PC-9 (cell line): Measurements from ENCODE around the gene WNK2. TPM values are rescaled to one million over a fixed set of nuclear protein-coding genes. Genes with fewer than 3 reads are reported as not detected.

Experiments used
- BruUV-seq: library from RNA; stranded (reverse); fragments of 400-500 nt; replicated peaks from 2 replicates; lab custom pipeline; 2021; lab: Mats Ljungman, UMichigan
- CTCF ChIA-PET: fragments of 300-600 bp; sonication (Branson Sonifier 250); formaldehyde crosslinking; loops from one replicate; lab custom pipeline; 2022; ENCODE audit warnings: antibody characterized with exemption; lab: Charles Lee
- POLR2A ChIA-PET: fragments of 300-600 bp; sonication (Branson Sonifier 250); formaldehyde crosslinking; loops from one replicate; lab custom pipeline; 2022; ENCODE audit warnings: antibody characterized with exemption; ENCODE audit not compliant: unreplicated experiment; lab: Charles Lee
- DNase-seq, 2 experiments: peaks; one replicate each; pipeline versions ENCODE4 v3.0.0 to v3.0.0-alpha.2; 2015 to 2022; ENCODE audit warnings: mixed read lengths in 1 of 2
- H2AFZ ChIP-seq: fragments of 200-600 bp; sonication (generic); 2 replicates; pipeline ENCODE4 v1.8.1; 2017; ENCODE audit warnings: antibody characterized with exemption
- H3F3A ChIP-seq: fragments of 200-600 bp; sonication (generic); 2 replicates; pipeline ENCODE4 v1.8.1; 2017; ENCODE audit warnings: antibody characterized with exemption, mild to moderate bottlenecking, low read depth; ENCODE audit not compliant: insufficient read depth
- H3K27ac ChIP-seq: fragments of 200-600 bp; sonication (generic); 2 replicates; pipeline ENCODE4 v1.6.1; 2016; ENCODE audit warnings: mixed run types
- H3K27me3 ChIP-seq: fragments of 200-600 bp; sonication (generic); 2 replicates; pipeline ENCODE4 v1.6.1; 2016; ENCODE audit warnings: low read depth, mixed run types; ENCODE audit not compliant: insufficient read depth
- H3K36me3 ChIP-seq: fragments of 200-600 bp; sonication (generic); 2 replicates; pipeline ENCODE4 v1.6.1; 2016; ENCODE audit warnings: low read depth, mixed run types
- H3K4me1 ChIP-seq: fragments of 200-600 bp; sonication (generic); replicated peaks from 2 replicates; pipeline ENCODE4 v1.6.1; 2016; ENCODE audit warnings: mixed run types; ENCODE audit not compliant: insufficient read depth
- H3K4me2 ChIP-seq: fragments of 200-600 bp; sonication (generic); 2 replicates; pipeline ENCODE4 v1.6.1; 2017; ENCODE audit warnings: mixed run types
- H3K4me3 ChIP-seq: fragments of 200-600 bp; sonication (generic); 2 replicates; pipeline ENCODE4 v1.6.1; 2016; ENCODE audit warnings: mixed run types
- H3K79me2 ChIP-seq: fragments of 200-600 bp; sonication (generic); 2 replicates; pipeline ENCODE4 v1.6.1; 2017; ENCODE audit warnings: low read depth, mixed run types
- H3K9me2 ChIP-seq: fragments of 200-600 bp; sonication (generic); 2 replicates; pipeline ENCODE4 v1.8.1; 2017; ENCODE audit warnings: mild to moderate bottlenecking; ENCODE audit not compliant: insufficient read depth
- H3K9me3 ChIP-seq: fragments of 200-600 bp; sonication (generic); 2 replicates; pipeline ENCODE4 v1.8.1; 2016; ENCODE audit warnings: low read depth; ENCODE audit not compliant: insufficient read depth
- H4K20me1 ChIP-seq: fragments of 200-600 bp; sonication (generic); 2 replicates; pipeline ENCODE4 v1.8.1; 2017; ENCODE audit not compliant: insufficient read depth
- CTCF ChIP-seq: fragments of 200-600 bp; sonication (generic); conservative IDR thresholded peaks from 2 replicates; pipeline ENCODE4 v1.6.1; 2017; ENCODE audit warnings: mixed run types, antibody characterized with exemption, mild to moderate bottlenecking, moderate library complexity
- EZH2 ChIP-seq: fragments of 200-600 bp; sonication (generic); IDR thresholded peaks from 2 replicates; pipeline ENCODE4 v1.8.0; 2017; ENCODE audit warnings: antibody characterized with exemption, low read depth
- intact Hi-C: fragments of 100-400 bp; cut with micrococcal nuclease; formaldehyde crosslinking; loops from one replicate; pipeline ENCODE4 v1.10.0; 2022; ENCODE audit not compliant: unreplicated experiment
- total RNA-seq: library from RNA; stranded (reverse); gene quantifications from 2 replicates; pipeline ENCODE4 v1.2.3, GENCODE V29; 2021

The WNK2 gene
- total RNA-seq, 1 experiment from 2014 or later: 44.6 TPM

GRCh38 chr9:93286252-93287188, 102.6 kb downstream of the WNK2 start:
- Histone ChIP-seq H3K79me2 (no peaks in the 10 kb centered on the region), H3F3A (peaks cover 11% of the 10 kb centered on the region; the same call in 1 of the 2 replicates), H3K4me3 (no peak overlapping the region), H3K27me3 (no peaks in the 10 kb centered on the region), H4K20me1 (no peaks in the 10 kb centered on the region), H3K9me2 (no peaks in the 10 kb centered on the region), H2AFZ (no peak overlapping the region), H3K4me2 (no peak overlapping the region), H3K4me1 (peaks cover 19% of the 10 kb centered on the region), H3K27ac (no peak overlapping the region), H3K36me3 (no peaks in the 10 kb centered on the region), H3K9me3 (no peaks in the 10 kb centered on the region)
- CTCF ChIA-PET: no interaction called here
- intact Hi-C loops: no loop called here
- no peak for TF ChIP-seq EZH2
- no peak for TF ChIP-seq CTCF
- peak in 1 of 2 experiments; percentile 39 for DNase-seq
- no TSS peak for BruUV-seq
- POLR2A ChIA-PET: no interaction called here

- TF ChIP-seq CTCF: no peak
- H3K9me2 ChIP-seq: no peaks in the 10 kb centered on the region
- H3K4me2 ChIP-seq: no peak overlapping the region
- no peak overlapping the region for H3K4me3 ChIP-seq
- DNase-seq: no peak
- ChIA-PET CTCF (no interaction called here), POLR2A (no interaction called here)
- no peaks in the 10 kb centered on the region for H3K9me3 ChIP-seq
- H3K36me3 ChIP-seq: no peaks in the 10 kb centered on the region
- no peaks in the 10 kb centered on the region for H4K20me1 ChIP-seq
- no TSS peak for BruUV-seq
- intact Hi-C loops: no loop called here
- H3K4me1 ChIP-seq: peaks cover 19% of the 10 kb centered on the region
- no peak overlapping the region for H2AFZ ChIP-seq
- no peak overlapping the region for H3K27ac ChIP-seq
- H3K27me3 ChIP-seq: no peaks in the 10 kb centered on the region
- H3K79me2 ChIP-seq: no peaks in the 10 kb centered on the region
- peaks cover 11% of the 10 kb centered on the region; the same call in 1 of the 2 replicates for H3F3A ChIP-seq
Observed at GRCh38 chr9:93287189-93287552, 103.2 kb downstream of the WNK2 start.

GRCh38 chr9:93287593-93287992, 103.7 kb downstream of the WNK2 start:
- Histone ChIP-seq H3K27ac (no peak overlapping the region), H4K20me1 (no peaks in the 10 kb centered on the region), H2AFZ (no peak overlapping the region), H3K4me1 (peaks cover 19% of the 10 kb centered on the region), H3K27me3 (no peaks in the 10 kb centered on the region), H3K36me3 (no peaks in the 10 kb centered on the region), H3K4me3 (no peak overlapping the region), H3K9me3 (no peaks in the 10 kb centered on the region), H3K79me2 (no peaks in the 10 kb centered on the region), H3K4me2 (no peak overlapping the region), H3F3A (peaks cover 11% of the 10 kb centered on the region; the same call in 1 of the 2 replicates), H3K9me2 (no peaks in the 10 kb centered on the region)
- BruUV-seq: no TSS peak
- intact Hi-C loops: no loop called here
- DNase-seq: no peak
- CTCF ChIA-PET: interaction anchor here (1.2 kb wide), 1 partner anchor 15 kb away, joined by 6 read pairs; no protein-coding TSS in a partner anchor
- TF ChIP-seq CTCF (no peak), EZH2 (no peak)
- POLR2A ChIA-PET: no interaction called here
